ENCODE data around the gene HOXA13.

Gene HOXA13

DNA sequence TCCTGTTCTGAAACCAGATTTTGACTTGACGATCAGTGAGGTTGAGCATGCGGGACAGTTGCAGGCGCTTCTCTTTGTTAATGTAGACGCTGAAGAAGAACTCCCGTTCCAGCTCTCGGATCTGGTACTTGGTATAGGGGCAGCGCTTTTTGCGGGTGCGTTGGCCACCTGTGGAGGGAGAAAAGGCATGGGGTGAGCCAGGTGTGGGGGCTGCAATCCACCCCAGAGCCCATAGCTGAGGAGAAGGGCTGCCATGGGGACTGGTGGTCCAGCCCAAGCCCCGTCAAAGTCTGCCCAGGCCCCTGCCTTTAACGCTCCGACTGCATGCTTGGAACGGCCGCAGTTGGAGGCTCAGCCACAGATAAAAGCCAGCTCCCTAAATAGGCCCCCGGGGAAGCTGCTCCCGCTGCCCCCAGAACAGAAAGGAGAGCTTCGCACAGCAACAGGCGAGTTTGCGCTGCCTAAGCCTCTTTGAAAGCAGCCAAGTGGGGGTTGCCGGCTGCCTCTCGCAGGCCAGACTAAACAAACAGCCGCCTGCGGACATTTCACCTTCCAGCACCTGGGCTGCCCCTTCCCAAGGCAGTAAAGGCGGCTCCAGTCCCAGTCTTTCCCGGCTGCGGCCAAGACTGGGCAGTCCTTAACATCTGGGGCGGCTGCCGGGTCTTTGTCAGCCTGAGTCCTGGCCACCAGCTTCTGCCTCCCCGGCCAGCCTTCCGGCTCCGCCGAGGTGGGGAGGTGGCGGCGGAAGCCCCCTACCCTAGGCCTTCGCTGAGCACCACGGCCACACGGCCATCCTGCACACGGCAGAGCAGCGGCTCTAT, 16.8 kb downstream of the HOXA13 start:
- DNase-seq (ENCODE audit: extremely low read depth, low read depth), result no peak
- H3K4me3 ChIP-seq (replicated peaks; ENCODE audit: low read depth, low read length), result peak overlapping the region; percentile 83
- TF ChIP-seq, protein P1, sequence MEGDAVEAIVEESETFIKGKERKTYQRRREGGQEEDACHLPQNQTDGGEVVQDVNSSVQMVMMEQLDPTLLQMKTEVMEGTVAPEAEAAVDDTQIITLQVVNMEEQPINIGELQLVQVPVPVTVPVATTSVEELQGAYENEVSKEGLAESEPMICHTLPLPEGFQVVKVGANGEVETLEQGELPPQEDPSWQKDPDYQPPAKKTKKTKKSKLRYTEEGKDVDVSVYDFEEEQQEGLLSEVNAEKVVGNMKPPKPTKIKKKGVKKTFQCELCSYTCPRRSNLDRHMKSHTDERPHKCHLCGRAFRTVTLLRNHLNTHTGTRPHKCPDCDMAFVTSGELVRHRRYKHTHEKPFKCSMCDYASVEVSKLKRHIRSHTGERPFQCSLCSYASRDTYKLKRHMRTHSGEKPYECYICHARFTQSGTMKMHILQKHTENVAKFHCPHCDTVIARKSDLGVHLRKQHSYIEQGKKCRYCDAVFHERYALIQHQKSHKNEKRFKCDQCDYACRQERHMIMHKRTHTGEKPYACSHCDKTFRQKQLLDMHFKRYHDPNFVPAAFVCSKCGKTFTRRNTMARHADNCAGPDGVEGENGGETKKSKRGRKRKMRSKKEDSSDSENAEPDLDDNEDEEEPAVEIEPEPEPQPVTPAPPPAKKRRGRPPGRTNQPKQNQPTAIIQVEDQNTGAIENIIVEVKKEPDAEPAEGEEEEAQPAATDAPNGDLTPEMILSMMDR (IDR thresholded peaks at IDR 0.05; ENCODE audit: low read depth, low read length, missing control alignments), result no peak

DNA sequence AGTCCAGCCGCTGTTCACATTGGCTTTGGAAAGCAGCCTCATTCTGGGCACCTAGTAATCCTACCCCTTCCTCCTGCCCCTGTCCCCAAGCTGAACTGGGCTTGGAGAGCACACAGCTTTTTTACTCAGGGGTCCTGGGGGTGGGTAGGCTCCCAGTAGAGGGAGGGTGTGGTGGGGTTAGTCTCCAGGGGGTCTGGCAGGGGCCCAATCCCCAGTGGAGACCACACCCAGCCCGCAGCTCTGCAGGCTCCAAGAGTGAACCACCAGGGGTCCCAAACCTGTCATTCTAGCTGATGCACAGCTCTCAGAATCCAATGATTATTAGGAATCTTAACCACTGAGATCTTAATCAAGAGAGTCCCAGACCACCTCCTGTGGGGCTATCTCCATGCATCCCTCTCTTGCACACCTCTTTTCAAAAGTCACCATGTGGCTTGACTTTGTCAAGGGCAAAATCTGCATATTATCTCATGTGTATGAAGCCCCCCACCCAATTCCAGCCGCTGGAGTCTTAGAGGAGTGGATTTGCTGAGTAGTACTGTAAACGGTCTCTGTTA, 17.5 kb downstream of the HOXA13 start:
- no peak for DNase-seq (ENCODE audit: extremely low read depth, low read depth)
- H3K4me3 ChIP-seq (replicated peaks; ENCODE audit: low read depth, low read length), result peak overlapping the region; percentile 83
- TF ChIP-seq, protein P1 (IDR thresholded peaks at IDR 0.05; ENCODE audit: low read depth, low read length, missing control alignments), result peak; percentile 16

DNA sequence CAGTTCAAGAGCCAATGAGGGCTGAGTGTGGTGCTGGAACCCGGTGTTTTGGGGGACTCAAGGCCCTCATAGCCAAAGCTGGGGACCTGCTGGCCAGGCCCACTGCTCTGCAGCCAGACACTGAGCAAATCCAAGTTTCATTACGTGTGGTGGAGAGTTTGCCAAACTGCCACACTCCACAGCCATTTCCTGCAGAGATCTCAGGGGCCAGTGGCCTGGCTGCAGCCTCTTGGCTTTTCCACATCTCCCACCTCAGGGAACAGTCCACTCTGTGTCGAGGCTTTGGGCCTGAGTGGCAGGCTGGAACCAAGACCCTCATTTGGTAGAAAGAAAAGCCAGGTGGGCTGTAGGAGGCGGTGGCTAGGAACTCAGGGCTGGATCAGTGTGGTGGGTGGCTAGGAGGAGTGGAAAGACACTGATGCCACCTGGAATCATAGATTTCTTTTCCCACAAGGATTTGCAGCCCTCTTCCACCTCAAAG, 18.1 kb downstream of the HOXA13 start:
- TF ChIP-seq, protein P1 (IDR thresholded peaks at IDR 0.05; ENCODE audit: low read depth, low read length, missing control alignments), result no peak
- DNase-seq (ENCODE audit: extremely low read depth, low read depth), result no peak
- H3K4me3 ChIP-seq (replicated peaks; ENCODE audit: low read depth, low read length), result peak overlapping the region; percentile 83

DNA sequence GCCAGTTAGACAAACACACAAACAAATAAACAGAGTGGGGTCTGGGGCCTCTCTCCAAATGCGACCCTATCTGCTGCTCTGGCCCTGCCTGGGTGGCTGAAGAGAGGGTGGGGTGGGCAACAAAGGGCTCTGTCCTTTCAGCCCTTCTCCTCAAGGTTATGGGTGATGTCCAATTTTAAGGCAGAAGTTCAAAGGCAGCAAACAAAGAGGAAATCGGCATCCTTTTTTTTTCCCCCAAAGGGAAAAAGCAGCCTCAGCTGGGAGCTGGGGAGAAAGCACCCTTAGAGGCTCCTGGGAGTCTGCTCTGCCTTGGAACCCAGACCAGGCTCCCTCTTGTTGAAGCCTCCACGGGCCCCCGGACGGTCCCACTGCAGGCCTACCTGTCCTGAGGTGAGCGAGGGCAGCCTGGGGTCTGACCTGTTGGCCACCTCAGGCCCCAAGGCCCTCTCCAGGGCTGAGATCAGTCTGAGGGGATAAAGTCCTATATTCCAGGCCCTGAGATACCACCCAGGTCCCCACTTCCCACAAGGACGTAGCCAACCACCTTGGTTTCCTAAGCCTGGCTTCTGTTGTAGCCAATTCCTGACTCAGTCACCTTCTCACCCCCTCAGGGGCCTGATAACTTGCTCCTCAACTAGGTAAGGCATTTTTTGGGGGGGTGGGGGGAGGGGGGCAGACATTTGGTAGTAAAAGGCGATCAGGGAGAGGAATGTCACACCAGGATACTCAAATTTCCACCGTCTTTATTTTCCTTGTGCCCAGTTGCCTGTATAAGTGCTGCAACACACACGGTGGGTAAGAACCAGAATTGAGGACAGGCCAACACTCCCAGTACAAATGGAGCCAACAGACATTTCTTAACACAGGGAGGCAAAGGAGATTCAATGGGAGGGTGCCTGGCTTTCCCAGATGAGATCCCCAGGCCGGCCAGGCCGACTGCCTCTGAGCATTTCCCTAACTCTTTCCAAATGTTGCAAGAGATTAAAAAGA, 19.2 kb downstream of the HOXA13 start:
- no peak for DNase-seq (ENCODE audit: extremely low read depth, low read depth)
- peak overlapping the region; percentile 83 for H3K4me3 ChIP-seq (replicated peaks; ENCODE audit: low read depth, low read length)
- TF ChIP-seq, protein P1 (IDR thresholded peaks at IDR 0.05; ENCODE audit: low read depth, low read length, missing control alignments), result no peak

DNA sequence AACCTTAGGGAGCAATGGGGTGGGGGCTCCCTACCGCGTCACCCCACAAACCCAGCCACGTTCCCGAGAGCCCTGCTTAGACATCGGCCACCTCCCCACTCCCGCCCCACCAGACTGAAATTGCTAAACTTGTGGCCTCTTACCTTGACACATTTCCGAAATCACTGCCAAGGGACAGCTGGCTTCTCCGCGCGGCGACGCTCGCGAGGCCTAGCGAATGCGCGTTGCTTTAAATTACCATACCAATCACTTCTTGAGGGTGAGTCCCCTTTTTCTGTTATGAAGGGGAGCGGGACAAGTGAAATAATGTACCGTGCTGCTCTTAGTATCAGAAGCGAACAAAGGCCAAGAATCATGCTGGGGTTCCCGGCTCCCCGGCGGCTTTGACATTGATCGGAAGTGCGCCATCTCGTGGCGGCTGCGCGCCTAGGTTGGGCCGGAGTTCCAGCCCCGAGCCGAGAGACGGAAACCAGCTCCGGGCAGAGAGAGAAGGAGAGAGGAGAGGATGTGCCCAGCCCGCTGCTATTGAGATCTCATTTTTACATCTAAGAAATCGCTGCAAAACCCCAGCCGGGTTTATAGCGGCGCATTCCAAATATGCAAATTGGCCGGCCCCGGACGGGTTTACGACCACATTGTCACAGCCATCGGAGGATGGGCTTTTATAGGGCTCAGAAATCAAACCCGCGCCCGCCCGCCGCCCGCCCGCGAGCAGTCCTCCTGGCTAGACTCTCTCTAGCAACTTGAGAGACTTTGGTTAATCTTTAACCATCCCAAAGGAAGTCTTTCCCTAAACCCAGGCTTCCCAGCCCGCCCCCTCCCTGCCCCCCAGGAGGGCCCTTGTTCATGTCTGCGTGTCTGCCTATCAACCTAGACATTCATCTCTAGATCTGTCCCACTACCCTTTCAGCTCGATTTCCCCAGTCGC, 20.1 kb downstream of the HOXA13 start:
- DNase-seq (ENCODE audit: extremely low read depth, low read depth), result no peak
- peak overlapping the region; percentile 83 for H3K4me3 ChIP-seq (replicated peaks; ENCODE audit: low read depth, low read length)
- TF ChIP-seq, protein P1 (IDR thresholded peaks at IDR 0.05; ENCODE audit: low read depth, low read length, missing control alignments), result peak; percentile 92

Measured in HFF-Myc (cell line).